ENCODE measurements around the gene ATOH8. TPM values are rescaled to one million over a fixed set of nuclear protein-coding genes. Genes with fewer than 3 reads are reported as not detected.

ATOH8 gene
- total and polyA plus RNA-seq, 2 experiments from 2014 or later = 12.7 to 50.1 TPM

GRCh38 chr2:85801871-85802270, 48.1 kb downstream of the ATOH8 start:
- H3K27me3 ChIP-seq (replicated peaks; ENCODE audit: insufficient read depth) = no peaks in the 10 kb centered on the region
- no peaks in the 10 kb centered on the region for H3K36me3 ChIP-seq (ENCODE audit: low read depth)
- H3K9me2 ChIP-seq (ENCODE audit: insufficient read depth) = no peaks in the 10 kb centered on the region
- H3K4me2 ChIP-seq (ENCODE audit: unreplicated experiment) = no peak overlapping the region
- TF ChIP-seq EZH2 (IDR thresholded peaks at IDR 0.05; ENCODE audit: insufficient read depth, poor library complexity, severe bottlenecking) (no peak), EZH2phosphoT487 (IDR thresholded peaks at IDR 0.05; ENCODE audit: insufficient read depth, low read depth) (no peak)
- no peak overlapping the region for H2AFZ ChIP-seq
- WGBS, 2 experiments (ENCODE audit: low coverage in 1 of 2, low lambda C conversion rate in 2 of 2, missing lambda C conversion rate in 2 of 2) = 91 to 94% methylated on average over 5 of the region's 5 CpGs
- peaks cover 1% of the 10 kb centered on the region; the same call in 1 of the 2 replicates for H3K4me1 ChIP-seq (ENCODE audit: insufficient read depth)
- H3K79me2 ChIP-seq (ENCODE audit: insufficient read depth) = no peaks in the 10 kb centered on the region
- no peak overlapping the region for H3K9ac ChIP-seq
- in situ Hi-C loops (cut with MboI) = no loop called here
- no peaks in the 10 kb centered on the region for H4K20me1 ChIP-seq (ENCODE audit: insufficient read depth)
- no peak for DNase-seq
- H3K4me3 ChIP-seq = no peak overlapping the region
- H3K27ac ChIP-seq = no peak overlapping the region
- H3K9me3 ChIP-seq (ENCODE audit: low read depth) = no peaks in the 10 kb centered on the region
- H3F3A ChIP-seq (ENCODE audit: insufficient read depth) = no peaks in the 10 kb centered on the region

GRCh38 chr2:85802354-85803103, 48.7 kb downstream of the ATOH8 start:
- H3K27me3 ChIP-seq (replicated peaks; ENCODE audit: insufficient read depth) = no peaks in the 10 kb centered on the region
- H3K4me3 ChIP-seq = no peak overlapping the region
- H3K27ac ChIP-seq = no peak overlapping the region
- WGBS, 2 experiments (ENCODE audit: low coverage in 1 of 2, low lambda C conversion rate in 2 of 2, missing lambda C conversion rate in 2 of 2) = 79 to 80% methylated on average over 9 of the region's 9 CpGs
- no peak overlapping the region for H2AFZ ChIP-seq
- no peaks in the 10 kb centered on the region for H3K4me1 ChIP-seq (ENCODE audit: insufficient read depth)
- no peak overlapping the region for H3K4me2 ChIP-seq (ENCODE audit: unreplicated experiment)
- H4K20me1 ChIP-seq (ENCODE audit: insufficient read depth) = no peaks in the 10 kb centered on the region
- H3F3A ChIP-seq (ENCODE audit: insufficient read depth) = no peaks in the 10 kb centered on the region
- H3K79me2 ChIP-seq (ENCODE audit: insufficient read depth) = no peaks in the 10 kb centered on the region
- no peaks in the 10 kb centered on the region for H3K9me2 ChIP-seq (ENCODE audit: insufficient read depth)
- DNase-seq = no peak
- no peaks in the 10 kb centered on the region for H3K9me3 ChIP-seq (ENCODE audit: low read depth)
- no peak overlapping the region for H3K9ac ChIP-seq
- TF ChIP-seq EZH2phosphoT487 (IDR thresholded peaks at IDR 0.05; ENCODE audit: insufficient read depth, low read depth) (no peak), EZH2 (IDR thresholded peaks at IDR 0.05; ENCODE audit: insufficient read depth, poor library complexity, severe bottlenecking) (no peak)
- no peaks in the 10 kb centered on the region for H3K36me3 ChIP-seq (ENCODE audit: low read depth)
- in situ Hi-C loops (cut with MboI) = no loop called here

GRCh38 chr2:85803704-85804425, 50.1 kb downstream of the ATOH8 start:
- no peak overlapping the region for H3K27ac ChIP-seq
- H3K36me3 ChIP-seq (ENCODE audit: low read depth) = no peaks in the 10 kb centered on the region
- no peak for TF ChIP-seq EZH2 (IDR thresholded peaks at IDR 0.05; ENCODE audit: insufficient read depth, poor library complexity, severe bottlenecking)
- TF ChIP-seq EZH2phosphoT487 (IDR thresholded peaks at IDR 0.05; ENCODE audit: insufficient read depth, low read depth) = no peak
- H3K4me2 ChIP-seq (ENCODE audit: unreplicated experiment) = no peak overlapping the region
- no peak overlapping the region for H3K4me3 ChIP-seq
- 78% methylated on average over 10 of the region's 10 CpGs for WGBS, 2 experiments (ENCODE audit: low coverage in 1 of 2, low lambda C conversion rate in 2 of 2, missing lambda C conversion rate in 2 of 2)
- no peaks in the 10 kb centered on the region for H3K9me2 ChIP-seq (ENCODE audit: insufficient read depth)
- H3F3A ChIP-seq (ENCODE audit: insufficient read depth) = no peaks in the 10 kb centered on the region
- in situ Hi-C loops (cut with MboI) = no loop called here
- H3K4me1 ChIP-seq (ENCODE audit: insufficient read depth) = no peaks in the 10 kb centered on the region
- no peak overlapping the region for H2AFZ ChIP-seq
- H4K20me1 ChIP-seq (ENCODE audit: insufficient read depth) = no peaks in the 10 kb centered on the region
- H3K27me3 ChIP-seq (replicated peaks; ENCODE audit: insufficient read depth) = no peaks in the 10 kb centered on the region
- H3K79me2 ChIP-seq (ENCODE audit: insufficient read depth) = no peaks in the 10 kb centered on the region
- H3K9me3 ChIP-seq (ENCODE audit: low read depth) = no peaks in the 10 kb centered on the region
- DNase-seq = no peak
- no peak overlapping the region for H3K9ac ChIP-seq

GRCh38 chr2:85804583-85804982, 50.8 kb downstream of the ATOH8 start:
- WGBS, 2 experiments (ENCODE audit: low coverage in 1 of 2, low lambda C conversion rate in 2 of 2, missing lambda C conversion rate in 2 of 2) = 0 to 4% methylated on average over 1 of the region's 1 CpG
- Histone ChIP-seq H3K4me1 (ENCODE audit: insufficient read depth) (no peaks in the 10 kb centered on the region), H3K27me3 (replicated peaks; ENCODE audit: insufficient read depth) (no peaks in the 10 kb centered on the region), H2AFZ (no peak overlapping the region), H3K9me2 (ENCODE audit: insufficient read depth) (no peaks in the 10 kb centered on the region), H4K20me1 (ENCODE audit: insufficient read depth) (no peaks in the 10 kb centered on the region), H3K4me2 (ENCODE audit: unreplicated experiment) (no peak overlapping the region), H3K9ac (no peak overlapping the region), H3F3A (ENCODE audit: insufficient read depth) (no peaks in the 10 kb centered on the region), H3K36me3 (ENCODE audit: low read depth) (no peaks in the 10 kb centered on the region), H3K9me3 (ENCODE audit: low read depth) (no peaks in the 10 kb centered on the region), H3K4me3 (no peak overlapping the region), H3K79me2 (ENCODE audit: insufficient read depth) (no peaks in the 10 kb centered on the region), H3K27ac (no peak overlapping the region)
- in situ Hi-C loops (cut with MboI) = no loop called here
- DNase-seq = peak; percentile 46
- TF ChIP-seq EZH2 (IDR thresholded peaks at IDR 0.05; ENCODE audit: insufficient read depth, poor library complexity, severe bottlenecking) (no peak), EZH2phosphoT487 (IDR thresholded peaks at IDR 0.05; ENCODE audit: insufficient read depth, low read depth) (no peak)

All from GM23248 (cell line).